HepG2 (cell line): ENCODE data around the gene CPED1. TPM values are rescaled to one million over a fixed set of nuclear protein-coding genes. Genes with fewer than 3 reads are reported as not detected.

Experiments
- ATAC-seq: fragments of 200-7000 bp; cut with Tn5 transposase; 3 replicates; pipeline ENCODE4 v1.9.1; 2020; ENCODE audit warnings: mild to moderate bottlenecking, moderate library complexity
- BruUV-seq: library from RNA; stranded (reverse); fragments of 400-500 nt; replicated peaks from 2 replicates; lab custom pipeline; 2021; lab: Mats Ljungman, UMichigan
- CTCF ChIA-PET: fragments of 300-600 bp; formaldehyde crosslinking; extraction: SDS; loops from one replicate; lab custom pipeline; 2021; ENCODE audit warnings: low total read pairs, inconsistent platforms, low intra/inter-chr PET ratio; lab: Yijun Ruan, JAX
- POLR2A ChIA-PET: fragments of 350-600 bp; sonication (Branson Sonifier 250); formaldehyde crosslinking; loops from one replicate; lab custom pipeline; 2020; ENCODE audit warnings: antibody characterized with exemption, inconsistent platforms; lab: Yijun Ruan, JAX
- DNase-seq: peaks from one replicate; pipeline ENCODE4 v3.0.0-alpha.2; 2015; ENCODE audit warnings: low spot score
- FAIRE-seq: peaks from 3 replicates; lab custom pipeline; 2011; peaks lifted over from hg19 to GRCh38; lab: Jason Lieb, UNC
- H2AFZ ChIP-seq: one replicate; pipeline ENCODE4 v1.6.1; 2011; ENCODE audit warnings: low read length, inconsistent platforms
- H3K27ac ChIP-seq: fragments of 300-600 bp; 3 replicates; pipeline ENCODE4 v1.8.0; 2011; ENCODE audit warnings: mixed run types, mild to moderate bottlenecking, mixed read lengths, low read length, inconsistent platforms; ENCODE audit not compliant: insufficient read depth; ENCODE audit errors: extremely low read length
- H3K27me3 ChIP-seq, 2 experiments: fragments of 200-600 bp in 1 of 2; 2 replicates in 1 of 2; 3 replicates in 1 of 2; pipeline versions ENCODE4 v1.6.0 to v1.8.0; 2011; ENCODE audit warnings: low read length in 2 of 2, mild to moderate bottlenecking in 2 of 2, moderate library complexity in 2 of 2, inconsistent platforms in 1 of 2; ENCODE audit not compliant: insufficient read depth in 2 of 2, control insufficient read depth in 1 of 2
- H3K36me3 ChIP-seq, 2 experiments: fragments of 200-600 bp in 1 of 2; replicated peaks in 1 of 2; 2 replicates in 1 of 2; 3 replicates in 1 of 2; pipeline versions ENCODE4 v1.5.1 to v1.8.0; 2011; ENCODE audit warnings: low read length in 2 of 2, inconsistent platforms in 1 of 2; ENCODE audit not compliant: insufficient read depth in 2 of 2, control insufficient read depth in 1 of 2
- H3K4me1 ChIP-seq: 2 replicates; pipeline ENCODE4 v1.5.1; 2012; ENCODE audit warnings: low read length, inconsistent platforms; ENCODE audit not compliant: insufficient read depth
- H3K4me2 ChIP-seq: 2 replicates; pipeline ENCODE4 v1.6.0; 2011; ENCODE audit warnings: low read depth, low read length, inconsistent platforms
- H3K4me3 ChIP-seq, 3 experiments: fragments of 200-600 bp in 1 of 3; sonication (generic), shearing (Covaris generic) in 1 of 3; replicated peaks in 1 of 3; 2 replicates each; pipeline ENCODE4 v1.5.1; 2011 to 2016; ENCODE audit warnings: low read length in 3 of 3, inconsistent platforms in 2 of 3, low read depth in 2 of 3, mild to moderate bottlenecking in 2 of 3, control low read depth in 1 of 3, mixed read lengths in 1 of 3; ENCODE audit not compliant: insufficient read depth in 1 of 3
- H3K79me2 ChIP-seq: one replicate; pipeline ENCODE4 v1.6.1; 2011; ENCODE audit warnings: low read length, inconsistent platforms; ENCODE audit not compliant: insufficient read depth
- H3K9ac ChIP-seq: 2 replicates; pipeline ENCODE4 v1.6.0; 2011; ENCODE audit warnings: mild to moderate bottlenecking, low read depth, low read length, inconsistent platforms; ENCODE audit not compliant: insufficient read depth
- H3K9me3 ChIP-seq: 2 replicates; pipeline ENCODE4 v1.5.1; 2012; ENCODE audit warnings: mild to moderate bottlenecking, low read length
- H4K20me1 ChIP-seq: 2 replicates; pipeline ENCODE4 v1.6.0; 2011; ENCODE audit warnings: inconsistent platforms, mild to moderate bottlenecking, low read length, moderate library complexity; ENCODE audit not compliant: insufficient read depth
- ETV5 ChIP-seq: IDR thresholded peaks from 2 replicates; pipeline ENCODE4 v1.6.1; 2018; ENCODE audit warnings: missing biosample characterization, missing genetic modification reagents, inconsistent platforms, borderline replicate concordance
- MEIS2 ChIP-seq: sonication (generic); formaldehyde crosslinking; IDR thresholded peaks from 2 replicates; pipeline ENCODE4 v1.9.0; 2021; ENCODE audit warnings: mild to moderate bottlenecking, missing genetic modification reagents
- SMAD3 ChIP-seq: sonication (generic); formaldehyde crosslinking; IDR thresholded peaks from 2 replicates; pipeline ENCODE4 v1.4.0; 2020; ENCODE audit warnings: missing genetic modification reagents
- STAG1 ChIP-seq: sonication (generic); formaldehyde crosslinking; IDR thresholded peaks from 2 replicates; pipeline ENCODE4 v1.4.0; 2020; ENCODE audit warnings: missing genetic modification reagents
- TFAP4 ChIP-seq: sonication (generic); IDR thresholded peaks from 2 replicates; pipeline ENCODE4 v1.6.1; 2016; ENCODE audit warnings: low read depth, borderline replicate concordance
- ZNF333 ChIP-seq: sonication (generic); formaldehyde crosslinking; IDR thresholded peaks from 2 replicates; pipeline ENCODE4 v1.4.0; 2020; ENCODE audit warnings: mild to moderate bottlenecking, missing genetic modification reagents, borderline replicate concordance
- ZNF720 ChIP-seq: sonication (generic); formaldehyde crosslinking; IDR thresholded peaks from 2 replicates; pipeline ENCODE4 v1.4.0; 2020; ENCODE audit warnings: missing genetic modification reagents
- ZSCAN31 ChIP-seq: sonication (generic); formaldehyde crosslinking; IDR thresholded peaks from 2 replicates; pipeline ENCODE4 v1.5.0; 2020; ENCODE audit warnings: low read depth, mild to moderate bottlenecking, missing genetic modification reagents
- WGBS: methylation state at CpG from one replicate; pipeline ENCODE4 v1.1.6; 2017; ENCODE audit warnings: low lambda C conversion rate; 5-methylcytosine and 5-hydroxymethylcytosine counted together
- in situ Hi-C: cut with HindIII; loops from 2 replicates; pipeline ENCODE4 v1.10.0; 2017; ENCODE audit warnings: low pct_unique_long_range_greater_than_20kb; ENCODE audit not compliant: extremely low pct_ligation_motif_present
- intact Hi-C: fragments of 100-400 bp; cut with micrococcal nuclease; formaldehyde crosslinking; loops from one replicate; pipeline ENCODE4 v1.10.0; 2022; ENCODE audit not compliant: unreplicated experiment
- polyA plus RNA-seq, 8 experiments: library from polyadenylated mRNA; depleted of rRNA in 3 of 8; stranded (reverse) in 7 of 8; unstranded in 1 of 8; fragments of >200 nt; fragmentation: Illumina TruSeq in 4 of 8; extraction: Trizol in 4 of 8; gene quantifications; 2 replicates each; pipeline versions ENCODE4 v1.2.1 to v1.2.3, GENCODE V29; 2011 to 2016; ENCODE audit warnings: low read depth in 4 of 8, missing spikeins in 1 of 8, mixed read lengths in 1 of 8; ENCODE audit not compliant: insufficient read depth in 1 of 8
- total RNA-seq, 5 experiments: library from RNA; depleted of rRNA; stranded (reverse); fragments of >200 nt; fragmentation: Illumina TruSeq; extraction: Trizol; gene quantifications; 2 replicates each; pipeline ENCODE4 v1.2.3, GENCODE V29; 2016; ENCODE audit warnings: low read depth in 1 of 5
- TF ChIP-seq, protein P1 (sequence below): sonication (generic); formaldehyde crosslinking; IDR thresholded peaks from 2 replicates; pipeline ENCODE4 v1.5.0; 2020; ENCODE audit warnings: mild to moderate bottlenecking, missing genetic modification reagents, borderline replicate concordance

CPED1 gene
- total and polyA plus RNA-seq, 2 of the 13 experiments (the other 11 are each of a cell fraction or from before 2014, with no cell fraction given): 11.5 to 27.0 TPM

- no peak for TF ChIP-seq TFAP4
- TF ChIP-seq MEIS2 (CRISPR knock-in tag): no peak
- no peak for TF ChIP-seq ZNF720 (CRISPR knock-in tag)
- TF ChIP-seq STAG1 (CRISPR knock-in tag): no peak
- TF ChIP-seq, protein P1, sequence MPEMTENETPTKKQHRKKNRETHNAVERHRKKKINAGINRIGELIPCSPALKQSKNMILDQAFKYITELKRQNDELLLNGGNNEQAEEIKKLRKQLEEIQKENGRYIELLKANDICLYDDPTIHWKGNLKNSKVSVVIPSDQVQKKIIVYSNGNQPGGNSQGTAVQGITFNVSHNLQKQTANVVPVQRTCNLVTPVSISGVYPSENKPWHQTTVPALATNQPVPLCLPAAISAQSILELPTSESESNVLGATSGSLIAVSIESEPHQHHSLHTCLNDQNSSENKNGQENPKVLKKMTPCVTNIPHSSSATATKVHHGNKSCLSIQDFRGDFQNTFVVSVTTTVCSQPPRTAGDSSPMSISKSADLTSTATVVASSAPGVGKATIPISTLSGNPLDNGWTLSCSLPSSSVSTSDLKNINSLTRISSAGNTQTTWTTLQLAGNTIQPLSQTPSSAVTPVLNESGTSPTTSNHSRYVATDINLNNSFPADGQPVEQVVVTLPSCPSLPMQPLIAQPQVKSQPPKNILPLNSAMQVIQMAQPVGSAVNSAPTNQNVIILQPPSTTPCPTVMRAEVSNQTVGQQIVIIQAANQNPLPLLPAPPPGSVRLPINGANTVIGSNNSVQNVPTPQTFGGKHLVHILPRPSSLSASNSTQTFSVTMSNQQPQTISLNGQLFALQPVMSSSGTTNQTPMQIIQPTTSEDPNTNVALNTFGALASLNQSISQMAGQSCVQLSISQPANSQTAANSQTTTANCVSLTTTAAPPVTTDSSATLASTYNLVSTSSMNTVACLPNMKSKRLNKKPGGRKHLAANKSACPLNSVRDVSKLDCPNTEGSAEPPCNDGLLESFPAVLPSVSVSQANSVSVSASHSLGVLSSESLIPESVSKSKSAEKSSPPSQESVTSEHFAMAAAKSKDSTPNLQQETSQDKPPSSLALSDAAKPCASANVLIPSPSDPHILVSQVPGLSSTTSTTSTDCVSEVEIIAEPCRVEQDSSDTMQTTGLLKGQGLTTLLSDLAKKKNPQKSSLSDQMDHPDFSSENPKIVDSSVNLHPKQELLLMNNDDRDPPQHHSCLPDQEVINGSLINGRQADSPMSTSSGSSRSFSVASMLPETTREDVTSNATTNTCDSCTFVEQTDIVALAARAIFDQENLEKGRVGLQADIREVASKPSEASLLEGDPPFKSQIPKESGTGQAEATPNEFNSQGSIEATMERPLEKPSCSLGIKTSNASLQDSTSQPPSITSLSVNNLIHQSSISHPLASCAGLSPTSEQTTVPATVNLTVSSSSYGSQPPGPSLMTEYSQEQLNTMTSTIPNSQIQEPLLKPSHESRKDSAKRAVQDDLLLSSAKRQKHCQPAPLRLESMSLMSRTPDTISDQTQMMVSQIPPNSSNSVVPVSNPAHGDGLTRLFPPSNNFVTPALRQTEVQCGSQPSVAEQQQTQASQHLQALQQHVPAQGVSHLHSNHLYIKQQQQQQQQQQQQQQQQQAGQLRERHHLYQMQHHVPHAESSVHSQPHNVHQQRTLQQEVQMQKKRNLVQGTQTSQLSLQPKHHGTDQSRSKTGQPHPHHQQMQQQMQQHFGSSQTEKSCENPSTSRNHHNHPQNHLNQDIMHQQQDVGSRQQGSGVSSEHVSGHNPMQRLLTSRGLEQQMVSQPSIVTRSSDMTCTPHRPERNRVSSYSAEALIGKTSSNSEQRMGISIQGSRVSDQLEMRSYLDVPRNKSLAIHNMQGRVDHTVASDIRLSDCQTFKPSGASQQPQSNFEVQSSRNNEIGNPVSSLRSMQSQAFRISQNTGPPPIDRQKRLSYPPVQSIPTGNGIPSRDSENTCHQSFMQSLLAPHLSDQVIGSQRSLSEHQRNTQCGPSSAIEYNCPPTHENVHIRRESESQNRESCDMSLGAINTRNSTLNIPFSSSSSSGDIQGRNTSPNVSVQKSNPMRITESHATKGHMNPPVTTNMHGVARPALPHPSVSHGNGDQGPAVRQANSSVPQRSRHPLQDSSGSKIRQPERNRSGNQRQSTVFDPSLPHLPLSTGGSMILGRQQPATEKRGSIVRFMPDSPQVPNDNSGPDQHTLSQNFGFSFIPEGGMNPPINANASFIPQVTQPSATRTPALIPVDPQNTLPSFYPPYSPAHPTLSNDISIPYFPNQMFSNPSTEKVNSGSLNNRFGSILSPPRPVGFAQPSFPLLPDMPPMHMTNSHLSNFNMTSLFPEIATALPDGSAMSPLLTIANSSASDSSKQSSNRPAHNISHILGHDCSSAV (CRISPR knock-in tag): no peak
- TF ChIP-seq ZNF333 (CRISPR knock-in tag): no peak
- no peak for TF ChIP-seq ETV5 (CRISPR knock-in tag)
- TF ChIP-seq SMAD3: no peak
- TF ChIP-seq ZSCAN31 (CRISPR knock-in tag): no peak
- H3K79me2 ChIP-seq: no peaks in the 10 kb centered on the region
- no peak overlapping the region for H2AFZ ChIP-seq
- no peak overlapping the region for H3K4me2 ChIP-seq
- H3K9me3 ChIP-seq: no peaks in the 10 kb centered on the region
- H3K4me1 ChIP-seq: peaks cover 10% of the 10 kb centered on the region
- no peak overlapping the region for H3K27ac ChIP-seq
- DNase-seq (no peak), ATAC-seq (no peak), FAIRE-seq (no peak)
- WGBS: 21% methylated on average over 2 of the region's 2 CpGs
- H3K27me3 ChIP-seq: no peaks in the 10 kb centered on the region
- no TSS peak for BruUV-seq
- POLR2A ChIA-PET: no interaction called here
- no peak overlapping the region for H3K9ac ChIP-seq
- H3K36me3 ChIP-seq: no peaks in the 10 kb centered on the region
- no peaks in the 10 kb centered on the region for H4K20me1 ChIP-seq
- in situ Hi-C loops (no loop called here), intact Hi-C loops (no loop called here)
- no peak overlapping the region for H3K4me3 ChIP-seq
- CTCF ChIA-PET: no interaction called here
Measured at GRCh38 chr7:121019018-121019417, 30.5 kb downstream of the CPED1 start.
